ENCODE measurements around the gene FUS. TPM values are rescaled to one million over a fixed set of nuclear protein-coding genes. Genes with fewer than 3 reads are reported as not detected.
"Not testable (repeated sequence)": the region's sequence is repeated elsewhere in the genome, so short reads cannot be mapped to it uniquely, and the experiment has no call there.

FUS gene
- total and polyA plus RNA-seq, 2 experiments from 2014 or later = 247 to 528 TPM

DNA sequence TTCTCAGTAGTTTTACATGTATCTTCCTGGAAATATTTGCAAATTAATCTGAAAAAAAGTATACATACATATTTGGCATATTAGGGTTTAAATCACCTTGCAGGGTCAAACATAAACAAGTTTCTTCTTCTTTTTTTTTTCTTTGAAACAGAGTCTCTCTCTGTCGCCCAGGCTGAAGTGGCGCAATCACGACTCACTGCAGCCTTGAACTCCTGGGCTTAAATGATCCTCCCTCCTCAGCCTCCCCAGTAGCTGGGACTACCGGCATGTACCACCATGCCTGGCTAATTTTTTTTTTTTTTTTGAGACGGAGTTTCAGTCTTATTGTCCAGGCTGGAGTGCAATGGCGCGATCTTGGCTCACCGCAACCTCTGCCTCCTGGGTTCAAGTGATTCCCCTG, 12.6 kb upstream of the FUS start:
- H3K36me3 Mint-ChIP-seq (ENCODE audit: low read depth) = no peaks in the 10 kb centered on the region; the same call in 2 of the 3 replicates
- no peak overlapping the region for H3K27ac Mint-ChIP-seq
- H3K27ac ChIP-seq (ENCODE audit: low read depth) = no peak overlapping the region
- H3K36me3 ChIP-seq (ENCODE audit: insufficient read depth) = no peaks in the 10 kb centered on the region
- H3F3A ChIP-seq (replicated peaks; ENCODE audit: low read depth) = no peaks in the 10 kb centered on the region
- H3K4me1 Mint-ChIP-seq = peaks cover 8% of the 10 kb centered on the region
- ATAC-seq = no peak
- peaks cover 6% of the 10 kb centered on the region for H3K27me3 Mint-ChIP-seq (ENCODE audit: insufficient read depth, low read depth, poor library complexity)
- H3K9me3 Mint-ChIP-seq = no peaks in the 10 kb centered on the region; the same call in 1 of the 3 replicates
- no peak overlapping the region for H3K4me2 ChIP-seq
- no peaks in the 10 kb centered on the region for H3K27me3 ChIP-seq (ENCODE audit: insufficient read depth)
- no peak for TF ChIP-seq STAT1 (IDR thresholded peaks at IDR 0.05; ENCODE audit: unreplicated experiment)
- no peaks in the 10 kb centered on the region for H4K20me1 ChIP-seq (replicated peaks; ENCODE audit: insufficient read depth)
- no peak for DNase-seq (ENCODE audit: low spot score)
- H3K79me2 ChIP-seq (replicated peaks; ENCODE audit: insufficient read depth) = no peaks in the 10 kb centered on the region
- peaks cover 3% of the 10 kb centered on the region; the same call in 1 of the 2 replicates for H3K4me1 ChIP-seq (ENCODE audit: insufficient read depth)
- H2AFZ ChIP-seq = no peak overlapping the region
- H3K4me3 ChIP-seq = no peak overlapping the region
- H3K9me2 ChIP-seq (ENCODE audit: insufficient read depth) = no peaks in the 10 kb centered on the region
- no peak overlapping the region for H3K4me3 Mint-ChIP-seq

DNA sequence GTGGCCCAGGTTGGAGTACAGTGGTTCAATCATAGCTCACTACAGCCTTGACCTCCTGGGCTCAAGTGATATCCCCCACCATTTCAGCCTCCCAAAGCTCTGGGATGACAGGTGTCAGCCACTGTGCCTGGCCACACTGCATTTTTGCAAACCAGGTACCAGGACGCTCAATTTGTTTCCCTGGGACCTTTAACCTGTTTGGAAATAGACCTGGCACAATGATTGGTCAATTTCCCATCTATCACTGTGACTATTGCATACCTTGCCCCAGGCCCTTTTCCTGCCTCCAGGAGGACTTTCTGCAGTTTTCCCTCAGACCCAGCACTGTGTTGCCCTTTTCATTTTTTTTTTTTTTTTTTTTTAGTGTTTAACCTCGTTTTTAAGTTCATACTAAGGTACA, 11.1 kb upstream of the FUS start:
- Mint-ChIP-seq H3K4me1 (peaks cover 10% of the 10 kb centered on the region), H3K27me3 (ENCODE audit: insufficient read depth, low read depth, poor library complexity) (peaks cover 6% of the 10 kb centered on the region), H3K9me3 (peaks cover 10% of the 10 kb centered on the region), H3K27ac (no peak overlapping the region), H3K4me3 (no peak overlapping the region), H3K36me3 (ENCODE audit: low read depth) (no peaks in the 10 kb centered on the region; the same call in 2 of the 3 replicates)
- TF ChIP-seq JUNB (IDR thresholded peaks at IDR 0.05; ENCODE audit: unreplicated experiment) = no peak
- Histone ChIP-seq H3K4me2 (no peak overlapping the region), H3F3A (replicated peaks; ENCODE audit: low read depth) (no peaks in the 10 kb centered on the region), H3K27me3 (ENCODE audit: insufficient read depth) (no peaks in the 10 kb centered on the region), H4K20me1 (replicated peaks; ENCODE audit: insufficient read depth) (no peaks in the 10 kb centered on the region), H3K4me1 (ENCODE audit: insufficient read depth) (peaks cover 3% of the 10 kb centered on the region; the same call in 1 of the 2 replicates), H3K36me3 (ENCODE audit: insufficient read depth) (no peaks in the 10 kb centered on the region), H3K27ac (ENCODE audit: low read depth) (no peak overlapping the region), H3K79me2 (replicated peaks; ENCODE audit: insufficient read depth) (no peaks in the 10 kb centered on the region), H3K9me2 (ENCODE audit: insufficient read depth) (no peaks in the 10 kb centered on the region), H2AFZ (no peak overlapping the region), H3K4me3 (no peak overlapping the region)
- DNase-seq (ENCODE audit: low spot score) (no peak), ATAC-seq (no peak)

DNA sequence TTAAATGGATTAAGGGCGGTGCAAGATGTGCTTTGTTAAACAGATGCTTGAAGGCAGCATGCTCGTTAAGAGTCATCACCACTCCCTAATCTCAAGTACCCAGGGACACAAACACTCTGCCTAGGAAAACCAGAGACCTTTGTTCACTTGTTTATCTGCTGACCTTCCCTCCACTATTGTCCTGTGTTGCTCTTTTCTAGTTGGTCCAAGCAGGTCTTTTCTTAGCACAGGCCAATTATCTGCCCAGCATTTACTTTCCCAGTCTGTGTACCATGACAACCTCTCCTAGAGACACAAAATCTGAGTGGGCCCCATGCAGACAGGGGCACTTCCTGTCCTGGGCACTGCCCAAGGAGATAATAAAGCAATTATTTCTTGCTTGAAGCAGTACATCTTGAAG, 9.9 kb upstream of the FUS start:
- H3K4me3 Mint-ChIP-seq; H3K4me1 ChIP-seq (ENCODE audit: insufficient read depth); H4K20me1 ChIP-seq (replicated peaks; ENCODE audit: insufficient read depth); H3K36me3 Mint-ChIP-seq (ENCODE audit: low read depth); H3K4me2 ChIP-seq; H3K27me3 ChIP-seq (ENCODE audit: insufficient read depth); H3K27me3 Mint-ChIP-seq (ENCODE audit: insufficient read depth, low read depth, poor library complexity); H3K4me1 Mint-ChIP-seq; ATAC-seq; H3K27ac Mint-ChIP-seq; H3K36me3 ChIP-seq (ENCODE audit: insufficient read depth); H2AFZ ChIP-seq; H3K9me3 Mint-ChIP-seq; H3F3A ChIP-seq (replicated peaks; ENCODE audit: low read depth); H3K4me3 ChIP-seq; H3K9me2 ChIP-seq (ENCODE audit: insufficient read depth); H3K79me2 ChIP-seq (replicated peaks; ENCODE audit: insufficient read depth); H3K27ac ChIP-seq (ENCODE audit: low read depth); DNase-seq (ENCODE audit: low spot score): not testable (repeated sequence)

DNA sequence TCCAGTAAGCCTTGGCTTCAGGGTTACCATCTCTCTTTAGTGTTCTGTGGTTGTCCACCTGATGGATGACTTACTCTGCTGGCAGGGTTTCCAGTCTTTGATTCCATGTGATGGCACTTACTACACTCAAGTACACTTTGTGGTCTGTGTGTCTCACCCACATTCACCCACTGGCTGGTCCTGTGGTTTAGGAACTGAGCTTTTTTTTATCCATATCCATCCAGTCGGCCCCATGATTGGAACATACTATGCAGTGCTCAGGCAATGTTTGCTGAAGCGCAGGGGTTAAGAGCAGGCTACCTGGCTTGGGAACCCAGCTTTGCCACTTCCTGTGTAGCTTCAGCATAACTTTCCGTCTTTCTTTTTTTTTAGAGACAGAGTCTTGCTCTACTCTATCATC, 2.8 kb upstream of the FUS start:
- no peak overlapping the region for H3K4me2 ChIP-seq
- no peak overlapping the region for H3K27ac Mint-ChIP-seq
- H3K27ac ChIP-seq (ENCODE audit: low read depth) = no peak overlapping the region
- 0 out of 2 replicates have a peak overlapping the region, but pooled peaks have one; percentile 56 for H2AFZ ChIP-seq
- H3K4me3 ChIP-seq = no peak overlapping the region
- H3K4me3 Mint-ChIP-seq = no peak overlapping the region
- 0 out of 2 replicates have a peak, but pooled peaks cover 2% of the 10 kb centered on the region for H3F3A ChIP-seq (replicated peaks; ENCODE audit: low read depth)
- peaks cover 13% of the 10 kb centered on the region for H3K4me1 ChIP-seq (ENCODE audit: insufficient read depth)
- peaks cover 18% of the 10 kb centered on the region for H3K27me3 Mint-ChIP-seq (ENCODE audit: insufficient read depth, low read depth, poor library complexity)
- peaks cover 10% of the 10 kb centered on the region for H3K4me1 Mint-ChIP-seq
- peaks cover 15% of the 10 kb centered on the region for H4K20me1 ChIP-seq (replicated peaks; ENCODE audit: insufficient read depth)
- no peaks in the 10 kb centered on the region for H3K27me3 ChIP-seq (ENCODE audit: insufficient read depth)
- no peak for DNase-seq (ENCODE audit: low spot score)
- no peak for ATAC-seq
- no peaks in the 10 kb centered on the region for H3K9me2 ChIP-seq (ENCODE audit: insufficient read depth)
- peaks cover 4% of the 10 kb centered on the region for H3K36me3 ChIP-seq (ENCODE audit: insufficient read depth)
- peaks cover 17% of the 10 kb centered on the region for H3K9me3 Mint-ChIP-seq
- H3K36me3 Mint-ChIP-seq (ENCODE audit: low read depth) = peaks cover 18% of the 10 kb centered on the region
- H3K79me2 ChIP-seq (replicated peaks; ENCODE audit: insufficient read depth) = peaks cover 22% of the 10 kb centered on the region
- TF ChIP-seq CREB1 (CRISPR knock-in tag; IDR thresholded peaks at IDR 0.05; ENCODE audit: low read depth) (no peak), NANOG (IDR thresholded peaks at IDR 0.05; ENCODE audit: borderline replicate concordance) (no peak), EZH2 (IDR thresholded peaks at IDR 0.05; ENCODE audit: low read depth, unreplicated experiment) (no peak), ZNF331 (CRISPR knock-in tag; IDR thresholded peaks at IDR 0.05; ENCODE audit: low read depth) (no peak), ZNF114 (CRISPR knock-in tag; IDR thresholded peaks at IDR 0.05) (no peak), JUNB (IDR thresholded peaks at IDR 0.05; ENCODE audit: unreplicated experiment) (no peak)
- TF ChIP-seq, protein P1, sequence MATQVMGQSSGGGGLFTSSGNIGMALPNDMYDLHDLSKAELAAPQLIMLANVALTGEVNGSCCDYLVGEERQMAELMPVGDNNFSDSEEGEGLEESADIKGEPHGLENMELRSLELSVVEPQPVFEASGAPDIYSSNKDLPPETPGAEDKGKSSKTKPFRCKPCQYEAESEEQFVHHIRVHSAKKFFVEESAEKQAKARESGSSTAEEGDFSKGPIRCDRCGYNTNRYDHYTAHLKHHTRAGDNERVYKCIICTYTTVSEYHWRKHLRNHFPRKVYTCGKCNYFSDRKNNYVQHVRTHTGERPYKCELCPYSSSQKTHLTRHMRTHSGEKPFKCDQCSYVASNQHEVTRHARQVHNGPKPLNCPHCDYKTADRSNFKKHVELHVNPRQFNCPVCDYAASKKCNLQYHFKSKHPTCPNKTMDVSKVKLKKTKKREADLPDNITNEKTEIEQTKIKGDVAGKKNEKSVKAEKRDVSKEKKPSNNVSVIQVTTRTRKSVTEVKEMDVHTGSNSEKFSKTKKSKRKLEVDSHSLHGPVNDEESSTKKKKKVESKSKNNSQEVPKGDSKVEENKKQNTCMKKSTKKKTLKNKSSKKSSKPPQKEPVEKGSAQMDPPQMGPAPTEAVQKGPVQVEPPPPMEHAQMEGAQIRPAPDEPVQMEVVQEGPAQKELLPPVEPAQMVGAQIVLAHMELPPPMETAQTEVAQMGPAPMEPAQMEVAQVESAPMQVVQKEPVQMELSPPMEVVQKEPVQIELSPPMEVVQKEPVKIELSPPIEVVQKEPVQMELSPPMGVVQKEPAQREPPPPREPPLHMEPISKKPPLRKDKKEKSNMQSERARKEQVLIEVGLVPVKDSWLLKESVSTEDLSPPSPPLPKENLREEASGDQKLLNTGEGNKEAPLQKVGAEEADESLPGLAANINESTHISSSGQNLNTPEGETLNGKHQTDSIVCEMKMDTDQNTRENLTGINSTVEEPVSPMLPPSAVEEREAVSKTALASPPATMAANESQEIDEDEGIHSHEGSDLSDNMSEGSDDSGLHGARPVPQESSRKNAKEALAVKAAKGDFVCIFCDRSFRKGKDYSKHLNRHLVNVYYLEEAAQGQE (IDR thresholded peaks at IDR 0.05; ENCODE audit: unreplicated experiment) = no peak
- TF ChIP-seq, protein P2, sequence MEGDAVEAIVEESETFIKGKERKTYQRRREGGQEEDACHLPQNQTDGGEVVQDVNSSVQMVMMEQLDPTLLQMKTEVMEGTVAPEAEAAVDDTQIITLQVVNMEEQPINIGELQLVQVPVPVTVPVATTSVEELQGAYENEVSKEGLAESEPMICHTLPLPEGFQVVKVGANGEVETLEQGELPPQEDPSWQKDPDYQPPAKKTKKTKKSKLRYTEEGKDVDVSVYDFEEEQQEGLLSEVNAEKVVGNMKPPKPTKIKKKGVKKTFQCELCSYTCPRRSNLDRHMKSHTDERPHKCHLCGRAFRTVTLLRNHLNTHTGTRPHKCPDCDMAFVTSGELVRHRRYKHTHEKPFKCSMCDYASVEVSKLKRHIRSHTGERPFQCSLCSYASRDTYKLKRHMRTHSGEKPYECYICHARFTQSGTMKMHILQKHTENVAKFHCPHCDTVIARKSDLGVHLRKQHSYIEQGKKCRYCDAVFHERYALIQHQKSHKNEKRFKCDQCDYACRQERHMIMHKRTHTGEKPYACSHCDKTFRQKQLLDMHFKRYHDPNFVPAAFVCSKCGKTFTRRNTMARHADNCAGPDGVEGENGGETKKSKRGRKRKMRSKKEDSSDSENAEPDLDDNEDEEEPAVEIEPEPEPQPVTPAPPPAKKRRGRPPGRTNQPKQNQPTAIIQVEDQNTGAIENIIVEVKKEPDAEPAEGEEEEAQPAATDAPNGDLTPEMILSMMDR (conservative IDR thresholded peaks at IDR 0.05; ENCODE audit: low read depth in 2 of 2) = no peak
